DMS153 (cell line): ENCODE results near the gene TTLL11.
A peak's percentile ranks its signal among the peaks of the same experiment; 100 is the strongest.

Experiments
- DNase-seq: peaks from one replicate; lab custom pipeline; 2025; lab: John Stamatoyannopoulos, UW

Gene TTLL11

GRCh38 chr9:122110100-122110833, 17.2 kb upstream of the TTLL11 start:
- no peak for DNase-seq

- DNase-seq = no peak
Observed at GRCh38 chr9:122109035-122109813, 16.1 kb upstream of the TTLL11 start.

GRCh38 chr9:122107291-122107805, 14.2 kb upstream of the TTLL11 start:
- DNase-seq = no peak

GRCh38 chr9:122106576-122106975, 13.5 kb upstream of the TTLL11 start:
- no peak for DNase-seq

GRCh38 chr9:122103985-122104384, 10.9 kb upstream of the TTLL11 start:
- no peak for DNase-seq

GRCh38 chr9:122102156-122102555, 9.0 kb upstream of the TTLL11 start:
- DNase-seq = no peak

GRCh38 chr9:122100756-122101155, 7.6 kb upstream of the TTLL11 start:
- no peak for DNase-seq

- DNase-seq = peak; percentile 28
Observed at GRCh38 chr9:122099271-122099869, 6.3 kb upstream of the TTLL11 start.

- no peak for DNase-seq
Observed at GRCh38 chr9:122097679-122098315, 4.7 kb upstream of the TTLL11 start.

GRCh38 chr9:122096620-122097415, 3.7 kb upstream of the TTLL11 start:
- no peak for DNase-seq

- DNase-seq = no peak
Observed at GRCh38 chr9:122095010-122095767, 2.1 kb upstream of the TTLL11 start.

- no peak for DNase-seq
Observed at GRCh38 chr9:122091682-122092592, 1.2 kb downstream of the TTLL11 start.

- no peak for DNase-seq
Observed at GRCh38 chr9:122090981-122091380, 2.1 kb downstream of the TTLL11 start.

- DNase-seq = no peak
Observed at GRCh38 chr9:122090287-122090883, 2.7 kb downstream of the TTLL11 start.

- no peak for DNase-seq
Observed at GRCh38 chr9:122088880-122089706, 4.0 kb downstream of the TTLL11 start.

- DNase-seq = no peak
Observed at GRCh38 chr9:122087406-122088200, 5.5 kb downstream of the TTLL11 start.

- no peak for DNase-seq
Observed at GRCh38 chr9:122086873-122087272, 6.2 kb downstream of the TTLL11 start.
